K562 (cell line): ENCODE measurements around the gene CDT1. TPM values are rescaled to one million over a fixed set of nuclear protein-coding genes. Genes with fewer than 3 reads are reported as not detected.
A peak's percentile ranks its signal among the peaks of the same experiment; 100 is the strongest.

Experiments used
- CBFB ChIP-seq: sonication (generic); formaldehyde crosslinking; IDR thresholded peaks from 2 replicates; pipeline ENCODE4 v1.4.0; 2020; ENCODE audit warnings: mild to moderate bottlenecking, missing genetic modification reagents
- CCNT2 ChIP-seq: IDR thresholded peaks from 2 replicates; pipeline ENCODE4 v1.6.1; 2011; ENCODE audit warnings: borderline replicate concordance, low read depth, mild to moderate bottlenecking, moderate library complexity, mixed read lengths, low read length; ENCODE audit not compliant: insufficient read length; ENCODE audit errors: extremely low read depth
- CREB5 ChIP-seq: fragments of 250-450 bp; sonication (Bioruptor Pico); IDR thresholded peaks from 2 replicates; pipeline ENCODE4 v1.5.0; 2020; ENCODE audit warnings: mild to moderate bottlenecking
- FIP1L1 ChIP-seq: fragments of 200-400 bp; formaldehyde crosslinking; IDR thresholded peaks from 2 replicates; pipeline ENCODE4 v1.6.1; 2018; ENCODE audit warnings: mild to moderate bottlenecking, low read depth, low read length; ENCODE audit not compliant: poor library complexity, severe bottlenecking
- FOXP1 ChIP-seq: sonication (generic); formaldehyde crosslinking; IDR thresholded peaks from 2 replicates; pipeline ENCODE4 v1.8.0; 2022; ENCODE audit warnings: mild to moderate bottlenecking, missing genetic modification reagents
- GABPB2 ChIP-seq: fragments of 250-450 bp; sonication (Bioruptor Pico); conservative IDR thresholded peaks from 2 replicates; pipeline ENCODE4 v1.5.1; 2021; ENCODE audit warnings: mild to moderate bottlenecking
- HDAC2 ChIP-seq: fragments of 450-650 bp; IDR thresholded peaks from 2 replicates; pipeline ENCODE4 v1.6.1; 2016; ENCODE audit warnings: mild to moderate bottlenecking
- HDAC8 ChIP-seq: fragments of 450-650 bp; IDR thresholded peaks from 2 replicates; pipeline ENCODE4 v1.6.1; 2016; ENCODE audit warnings: mild to moderate bottlenecking, missing genetic modification characterization, moderate library complexity, missing compliant biosample characterization
- HMGN3 ChIP-seq: IDR thresholded peaks from 2 replicates; pipeline ENCODE4 v1.6.1; 2011; ENCODE audit warnings: borderline replicate concordance, low read depth, mild to moderate bottlenecking, mixed read lengths, low read length; ENCODE audit not compliant: insufficient read length; ENCODE audit errors: extremely low read depth
- ILF3 ChIP-seq: fragments of 450-650 bp; IDR thresholded peaks from 2 replicates; pipeline ENCODE4 v1.6.1; 2018; ENCODE audit warnings: antibody characterized with exemption, mild to moderate bottlenecking, moderate library complexity, borderline replicate concordance
- MCM3 ChIP-seq: fragments of 450-650 bp; IDR thresholded peaks from 2 replicates; pipeline ENCODE4 v1.6.1; 2016
- MTA1 ChIP-seq: fragments of 450-650 bp; IDR thresholded peaks from 2 replicates; pipeline ENCODE4 v1.6.1; 2017; ENCODE audit warnings: borderline replicate concordance
- MYNN ChIP-seq, 2 experiments: sonication (generic); formaldehyde crosslinking in 1 of 2; IDR thresholded peaks; 2 replicates each; pipeline versions ENCODE4 v1.5.0 to v1.6.1; 2016 to 2020; ENCODE audit warnings: antibody characterized with exemption in 1 of 2, missing genetic modification reagents in 1 of 2
- NCOA6 ChIP-seq: fragments of 450-650 bp; IDR thresholded peaks from 2 replicates; pipeline ENCODE4 v1.6.1; 2017; ENCODE audit warnings: mild to moderate bottlenecking
- NEUROD1 ChIP-seq: fragments of 150-350 bp; IDR thresholded peaks from 2 replicates; pipeline ENCODE4 v1.6.1; 2014; ENCODE audit warnings: borderline replicate concordance, low read length, low read depth; ENCODE audit not compliant: partially characterized antibody
- PATZ1 ChIP-seq: fragments of 250-450 bp; sonication (Bioruptor Pico); IDR thresholded peaks from 2 replicates; pipeline ENCODE4 v1.5.0; 2020; ENCODE audit warnings: mild to moderate bottlenecking, borderline replicate concordance
- PBX2 ChIP-seq, 2 experiments: IDR thresholded peaks in 1 of 2; conservative IDR thresholded peaks in 1 of 2; 2 replicates each; pipeline ENCODE4 v1.6.1; 2016; ENCODE audit warnings: low read depth in 2 of 2, mild to moderate bottlenecking in 1 of 2, missing compliant biosample characterization in 1 of 2, missing genetic modification characterization in 1 of 2, moderate library complexity in 1 of 2
- POLR3G ChIP-seq: IDR thresholded peaks from 2 replicates; pipeline ENCODE4 v1.6.1; 2011; ENCODE audit not compliant: insufficient read length, insufficient replicate concordance; ENCODE audit errors: extremely low read depth
- TRIM24 ChIP-seq, 2 experiments: fragments of 450-650 bp; IDR thresholded peaks; 2 replicates each; pipeline ENCODE4 v1.6.1; 2016
- U2AF2 ChIP-seq: fragments of 200-400 bp; formaldehyde crosslinking; optimal IDR thresholded peaks from 2 replicates; pipeline ENCODE3; 2017; ENCODE audit warnings: low read depth, mild to moderate bottlenecking, low read length
- ZNF263 ChIP-seq: sonication (generic); formaldehyde crosslinking; IDR thresholded peaks from 2 replicates; pipeline ENCODE4 v1.8.0; 2022; ENCODE audit warnings: mild to moderate bottlenecking, missing genetic modification reagents, borderline replicate concordance
- polyA plus RNA-seq, 8 experiments: library from polyadenylated mRNA; depleted of rRNA in 4 of 8; stranded (reverse) in 5 of 8; unstranded in 3 of 8; fragments of >200 nt; fragmentation: Nextera tagmentation in 2 of 8; fragmentation: Illumina TruSeq in 1 of 8; extraction: Ambion mirVana in 2 of 8; extraction: Trizol in 1 of 8; gene quantifications; 2 replicates each; pipeline versions ENCODE4 v1.2.1 to v1.2.3, GENCODE V29; 2011 to 2014; ENCODE audit warnings: inconsistent platforms in 1 of 8, missing spikeins in 1 of 8
- total RNA-seq, 7 experiments: library from RNA; depleted of rRNA in 6 of 7; stranded (reverse); fragments of >200 nt in 6 of 7; fragmentation: Illumina TruSeq in 2 of 7; extraction: Trizol in 2 of 7; gene quantifications; 2 replicates each; pipeline versions ENCODE4 v1.2.1 to v1.2.3, GENCODE V29; 2011 to 2021; ENCODE audit warnings: low replicate concordance in 1 of 7

Gene CDT1
- total and polyA plus RNA-seq, 9 of the 15 experiments (the other 6 are each of a cell fraction or from before 2014, with no cell fraction given) = 0.92 to 178 (median 14.2) TPM

GRCh38 chr16:88785106-88785924 is 18.3 kb upstream of the CDT1 start, which contains the start of gene PIEZO1 (continued):
- TF ChIP-seq PATZ1 (no peak), MTA1 (peak; percentile 88), HDAC8 (tag) (0 out of 2 replicates have a peak, but pooled peaks have one; percentile 46), NCOA6 (no peak; the same call in 1 of the 2 replicates), FIP1L1 (peak; percentile 96), TRIM24 (IDR thresholded peaks at IDR 0.05) (0 out of 4 replicates have a peak, but pooled peaks of 1 of the 2 experiments have one; percentile 13), CCNT2 (peak; percentile 63), MYNN (IDR thresholded peaks at IDR 0.05) (no peak; the same call in 1 of the 2 replicates), MYNN (CRISPR knock-in tag; IDR thresholded peaks at IDR 0.05) (no peak), U2AF2 (no peak), NEUROD1 (peak; percentile 73), HDAC2 (peak; percentile 62; the same call in 1 of the 2 replicates), CREB5 (CRISPR knock-in tag) (no peak), FOXP1 (CRISPR knock-in tag) (peak; percentile 74), PBX2 (CRISPR knock-in tag; IDR thresholded peaks at IDR 0.05; ENCODE audit: low read depth) (no peak), PBX2 (tag; conservative IDR thresholded peaks at IDR 0.05; ENCODE audit: low read depth) (no peak), HMGN3 (no peak), ZNF263 (CRISPR knock-in tag) (peak; percentile 92), POLR3G (no peak), CBFB (CRISPR knock-in tag) (peak; percentile 87; the same call in 1 of the 2 replicates), MCM3 (no peak), ILF3 (no peak; the same call in 1 of the 2 replicates), GABPB2 (CRISPR knock-in tag) (no peak)
